ENCODE results near the gene AIM2.
"Not testable (repeated sequence)": the region's sequence is repeated elsewhere in the genome, so short reads cannot be mapped to it uniquely, and the experiment has no call there.

The AIM2 gene

DNA sequence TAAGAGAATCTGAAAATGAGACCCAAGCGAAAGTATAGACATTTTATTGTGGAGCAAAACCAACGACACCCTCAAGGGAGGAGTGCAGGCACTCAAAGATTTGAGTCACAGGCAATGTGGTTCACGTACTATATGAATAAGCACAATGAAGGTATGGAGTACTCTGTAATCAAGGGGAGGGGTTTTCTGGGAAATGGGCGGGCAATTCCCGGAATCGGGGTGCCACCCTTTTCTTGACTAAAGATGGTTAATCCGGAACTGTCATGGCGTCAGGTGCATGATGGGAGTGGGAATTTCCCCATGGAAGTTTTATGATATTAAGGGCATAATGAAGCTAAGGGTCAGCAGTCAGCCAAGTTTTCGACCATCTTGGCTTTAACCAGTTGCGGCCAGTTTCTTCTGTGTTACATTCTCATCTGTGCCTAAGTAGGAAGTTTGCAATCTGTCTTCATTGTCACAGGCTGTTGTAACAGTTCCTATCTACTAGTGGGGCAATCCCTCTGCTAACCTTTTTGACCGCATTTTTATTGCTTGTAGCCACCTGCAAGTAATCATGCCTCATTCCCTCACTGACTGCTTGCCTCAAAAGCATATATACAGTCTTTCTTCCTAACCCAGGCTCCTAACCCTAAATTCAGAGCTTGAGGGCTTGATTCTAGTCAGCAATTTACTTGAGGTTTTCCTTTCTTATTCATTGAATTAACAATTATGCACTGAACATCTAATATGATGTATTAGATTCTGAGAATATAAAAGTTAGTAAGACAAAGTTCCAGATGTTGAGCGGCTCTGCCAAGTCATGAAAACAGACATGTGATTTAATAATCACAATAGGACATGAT lies 775 bp upstream of the AIM2 start:
- FAIRE-seq: no peak

DNA sequence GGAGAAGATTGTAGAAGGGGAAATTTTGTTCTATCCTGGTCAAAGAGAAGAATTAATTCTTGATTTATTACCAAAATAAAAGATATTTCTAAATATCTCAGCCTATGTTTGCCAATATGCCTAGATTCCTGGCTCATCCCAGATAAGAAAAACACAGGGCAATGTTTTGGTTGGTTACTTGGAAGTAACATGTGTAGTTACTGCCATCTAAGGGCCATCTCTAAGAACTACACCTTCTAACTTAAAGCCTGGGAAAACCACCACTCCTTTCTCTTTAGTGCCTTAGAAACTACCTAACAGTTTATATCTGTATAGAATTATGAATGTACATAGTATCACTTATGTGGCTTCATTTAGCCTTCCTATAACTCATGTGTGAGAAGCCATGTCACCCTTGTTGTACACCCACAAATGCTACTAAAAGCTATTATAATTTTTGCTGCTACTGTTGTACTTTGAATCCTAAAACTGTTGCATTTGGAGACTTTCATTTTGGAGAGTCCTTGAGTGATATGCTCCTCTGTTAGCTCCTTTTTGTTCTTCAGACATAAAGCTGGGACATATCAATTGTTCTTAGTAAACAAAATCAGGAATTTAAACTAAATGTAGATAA lies 4.5 kb downstream of the AIM2 start:
- FAIRE-seq: peak; percentile 99

DNA sequence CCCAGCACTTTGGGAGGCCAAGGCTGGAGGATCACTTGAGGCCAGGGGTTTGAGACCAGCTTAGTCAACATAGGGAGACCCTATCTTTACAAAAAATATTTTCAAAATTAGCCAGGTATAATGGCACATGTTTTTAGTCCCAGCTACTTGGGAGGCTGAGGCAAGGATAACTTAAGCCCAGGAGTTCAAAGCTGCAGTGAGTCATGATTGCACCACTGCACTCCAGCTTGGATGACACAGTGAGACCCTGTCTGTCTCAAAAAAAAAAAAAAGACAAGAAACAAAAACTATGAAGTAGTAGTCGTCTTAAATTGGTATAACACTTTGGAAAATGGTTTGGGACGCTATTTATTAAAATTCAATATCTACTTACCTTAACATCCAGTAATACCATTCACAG lies 7.7 kb downstream of the AIM2 start:
- FAIRE-seq: no peak

DNA sequence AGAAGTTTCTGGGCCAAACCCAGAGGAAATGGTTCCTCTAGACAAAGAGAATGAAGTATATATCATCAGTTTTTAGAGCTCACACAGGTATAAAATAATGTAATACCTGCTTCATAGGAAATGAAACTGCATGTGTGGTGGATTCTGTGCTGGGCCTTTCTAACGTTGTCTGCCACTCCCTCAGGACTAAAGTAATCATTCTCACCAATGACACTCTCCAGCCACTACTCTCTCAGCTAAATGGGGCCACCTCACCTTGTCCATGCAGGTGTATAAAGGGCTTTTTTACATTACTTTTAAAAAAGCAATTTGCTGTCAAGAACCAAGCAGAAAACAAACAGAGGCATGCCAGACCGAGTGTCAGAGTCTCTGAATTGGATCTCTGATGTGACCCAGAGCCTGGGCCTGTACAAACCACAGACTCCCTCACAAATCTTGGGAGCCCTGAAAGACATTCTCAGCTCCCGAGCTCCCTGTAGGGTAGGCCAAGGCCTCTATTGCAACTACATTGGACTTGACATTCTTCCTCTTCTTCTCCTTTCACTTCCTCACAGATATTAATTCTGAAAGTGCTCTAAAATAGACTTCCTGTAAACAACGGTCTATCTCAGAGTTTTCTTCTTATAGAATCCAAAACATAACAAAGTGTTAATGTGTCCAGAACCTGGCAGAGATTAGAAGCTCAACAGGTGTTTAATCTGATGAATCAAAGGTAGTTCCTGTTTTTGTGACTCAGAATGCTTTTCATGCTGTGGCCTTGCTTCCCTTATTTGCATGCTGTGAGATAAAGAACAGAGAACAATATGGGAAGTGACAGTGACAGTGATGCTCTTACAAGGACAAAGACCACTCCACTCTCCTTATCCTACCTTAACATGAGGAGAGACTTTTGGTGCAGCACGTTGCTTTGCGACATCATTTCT lies 8.6 kb downstream of the AIM2 start:
- FAIRE-seq: no peak

DNA sequence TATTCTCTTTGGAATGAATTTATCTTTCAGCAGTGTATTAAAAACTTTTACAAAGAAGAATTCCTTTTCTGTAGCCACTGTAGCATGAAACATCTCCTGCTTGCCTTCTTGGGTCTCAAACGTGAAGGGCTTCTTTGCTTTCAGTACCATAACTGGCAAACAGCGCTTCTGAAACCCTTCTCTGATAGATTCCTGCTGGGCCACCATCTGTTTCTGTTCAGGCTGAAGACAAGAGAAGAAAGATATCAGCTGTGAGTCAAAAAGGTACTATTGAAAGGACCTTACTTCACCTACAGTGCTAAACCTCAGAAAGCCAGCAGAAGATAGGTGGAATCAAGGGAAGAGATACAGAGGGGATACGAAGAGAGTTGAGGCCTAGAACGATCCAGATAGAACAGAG lies 10.5 kb downstream of the AIM2 start:
- FAIRE-seq: no peak

DNA sequence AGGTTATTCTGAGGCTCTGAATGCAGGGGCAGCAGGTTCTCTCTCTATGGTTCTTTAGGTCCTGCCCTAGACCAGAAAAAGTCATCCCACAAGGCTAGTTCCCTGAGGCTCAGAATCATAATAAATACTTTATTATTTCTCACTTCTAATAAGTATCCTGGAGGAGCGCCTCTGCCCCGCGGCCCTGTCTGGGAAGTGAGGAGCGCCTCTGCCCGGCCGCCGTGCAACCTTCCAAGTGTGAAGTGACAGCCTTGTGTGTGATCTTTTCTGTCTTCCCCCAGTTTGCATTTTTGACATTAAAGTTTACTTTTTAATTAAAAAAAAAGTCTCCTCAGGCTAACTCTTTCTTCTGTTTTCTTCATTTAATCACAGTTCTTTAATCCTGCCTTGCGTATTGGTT lies 11.5 kb downstream of the AIM2 start:
- no peak for FAIRE-seq

DNA sequence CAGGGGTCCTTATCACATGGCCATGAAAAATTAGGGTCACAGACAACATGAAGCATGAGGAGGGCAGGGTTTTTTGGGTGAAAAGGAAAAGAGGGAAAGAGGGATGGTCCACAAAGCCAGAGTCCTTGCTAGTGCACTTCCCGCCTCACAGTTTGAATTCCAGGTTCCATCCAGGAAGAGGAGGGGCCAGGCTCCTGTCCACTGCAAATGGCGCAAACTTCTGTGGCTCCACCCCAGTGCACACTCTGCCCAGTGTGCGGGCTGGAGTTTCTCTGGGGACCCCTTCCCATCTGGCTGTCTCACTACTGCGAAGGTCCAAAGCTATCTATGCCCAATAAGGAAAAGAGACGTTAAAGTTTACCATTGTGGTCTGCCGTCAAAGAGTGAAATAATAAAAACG lies 17.8 kb downstream of the AIM2 start:
- FAIRE-seq: no peak

DNA sequence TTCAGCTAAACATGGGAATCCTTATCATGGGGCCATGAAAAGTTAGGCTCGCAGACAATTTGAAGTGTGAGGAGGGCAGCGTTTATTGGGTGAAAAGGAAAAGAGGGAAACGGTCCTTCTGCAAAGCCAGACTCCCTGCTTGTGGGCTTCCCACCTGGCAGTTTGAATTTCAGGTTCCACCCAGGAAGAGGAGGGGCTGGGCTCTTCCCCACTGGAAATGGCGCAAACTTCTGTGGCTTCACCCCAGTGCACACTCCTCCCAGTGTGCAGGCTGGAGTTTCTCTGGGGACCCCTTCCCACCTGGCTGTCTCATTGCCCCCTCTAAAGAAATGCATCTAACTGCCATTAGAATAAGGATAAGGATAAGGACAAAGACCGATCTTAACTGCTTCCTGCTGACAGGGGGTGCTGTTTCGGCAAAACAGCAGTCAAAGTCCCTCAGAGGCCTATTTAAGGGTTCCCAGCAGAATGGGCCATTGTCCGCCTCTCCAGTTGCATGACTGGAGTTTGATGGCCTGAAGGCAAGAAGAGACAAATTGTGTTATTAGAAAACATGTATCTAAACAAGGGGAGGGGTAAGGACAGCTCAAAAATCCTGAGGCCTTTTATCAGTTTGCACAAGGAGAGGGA lies 20.4 kb downstream of the AIM2 start:
- no peak for FAIRE-seq

DNA sequence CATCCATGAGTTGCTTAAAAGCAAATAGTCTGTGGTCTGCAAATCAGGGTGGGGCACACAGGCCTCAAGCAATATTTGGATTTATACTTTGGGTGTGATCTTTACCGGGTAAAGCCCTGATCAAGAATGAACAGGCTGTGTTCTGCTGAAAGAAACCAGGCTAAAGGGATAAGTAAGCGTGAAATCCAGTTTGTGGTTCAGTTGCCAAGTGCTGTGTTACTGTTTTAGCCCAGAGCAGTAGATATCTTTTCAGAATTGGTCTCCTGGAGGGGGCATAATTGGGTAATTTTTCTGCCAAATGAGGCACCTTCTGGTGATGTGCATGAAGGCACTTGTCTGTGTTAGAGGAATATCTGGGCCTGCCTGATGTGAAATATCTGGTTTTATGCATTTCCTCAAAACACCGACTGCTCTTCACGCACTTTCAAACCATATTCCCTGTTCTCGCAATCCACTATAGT lies 21.4 kb downstream of the AIM2 start:
- FAIRE-seq: no peak

DNA sequence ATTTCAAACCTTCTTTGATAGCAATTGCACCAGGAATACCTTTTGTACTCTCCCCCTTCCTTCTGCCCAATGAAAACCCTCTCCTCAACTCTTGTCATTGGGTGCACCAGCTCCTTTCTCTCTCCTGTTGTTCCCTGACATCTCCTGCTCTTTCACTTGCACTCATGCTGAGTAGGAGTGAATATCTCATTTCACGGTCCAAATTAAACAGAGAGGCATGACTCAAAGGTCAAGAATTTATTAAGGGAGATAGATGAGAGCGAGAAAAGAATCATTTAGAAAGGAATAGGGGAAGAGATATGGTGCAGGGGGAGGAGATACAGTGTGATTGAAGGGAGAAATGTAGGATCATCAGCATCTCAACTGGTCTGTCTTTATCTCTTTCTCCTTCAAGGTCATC lies 22.1 kb downstream of the AIM2 start:
- FAIRE-seq: no peak

DNA sequence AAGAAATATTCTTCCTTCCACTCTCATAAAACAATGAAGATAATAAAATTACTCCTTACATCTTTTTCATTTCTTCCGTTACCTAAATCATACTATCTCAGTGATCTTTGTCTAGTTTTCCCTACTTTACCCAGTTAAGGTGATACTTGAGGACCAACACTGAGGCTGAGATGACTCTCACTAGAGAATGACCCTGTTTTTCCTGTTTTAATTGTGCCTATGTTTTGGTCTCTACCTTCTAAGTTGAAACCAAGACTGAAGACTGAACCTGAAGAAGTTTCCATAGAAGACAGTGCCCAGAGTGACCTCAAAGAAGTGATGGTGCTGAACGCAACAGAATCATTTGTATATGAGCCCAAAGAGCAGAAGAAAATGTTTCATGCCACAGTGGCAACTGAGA lies 25.1 kb downstream of the AIM2 start:
- no peak for FAIRE-seq

DNA sequence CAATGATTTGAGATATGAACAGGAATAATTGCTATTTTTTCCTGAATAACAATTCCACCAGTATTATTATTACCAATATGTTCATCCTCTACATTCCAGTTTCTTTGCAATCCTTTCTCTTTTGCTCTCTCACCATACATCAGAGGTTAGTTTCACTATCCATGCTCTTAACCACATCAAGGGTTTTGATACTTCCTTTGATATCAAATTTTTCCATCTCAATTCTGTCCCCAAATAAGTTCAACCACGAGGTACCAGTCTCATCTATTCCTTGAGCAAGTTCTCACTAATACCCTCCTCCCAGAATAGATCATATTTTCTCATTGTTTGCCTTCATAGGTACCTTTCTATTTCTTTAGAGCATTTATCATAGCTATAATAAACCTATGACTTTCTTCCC lies 30.1 kb downstream of the AIM2 start:
- not testable (repeated sequence) for FAIRE-seq

DNA sequence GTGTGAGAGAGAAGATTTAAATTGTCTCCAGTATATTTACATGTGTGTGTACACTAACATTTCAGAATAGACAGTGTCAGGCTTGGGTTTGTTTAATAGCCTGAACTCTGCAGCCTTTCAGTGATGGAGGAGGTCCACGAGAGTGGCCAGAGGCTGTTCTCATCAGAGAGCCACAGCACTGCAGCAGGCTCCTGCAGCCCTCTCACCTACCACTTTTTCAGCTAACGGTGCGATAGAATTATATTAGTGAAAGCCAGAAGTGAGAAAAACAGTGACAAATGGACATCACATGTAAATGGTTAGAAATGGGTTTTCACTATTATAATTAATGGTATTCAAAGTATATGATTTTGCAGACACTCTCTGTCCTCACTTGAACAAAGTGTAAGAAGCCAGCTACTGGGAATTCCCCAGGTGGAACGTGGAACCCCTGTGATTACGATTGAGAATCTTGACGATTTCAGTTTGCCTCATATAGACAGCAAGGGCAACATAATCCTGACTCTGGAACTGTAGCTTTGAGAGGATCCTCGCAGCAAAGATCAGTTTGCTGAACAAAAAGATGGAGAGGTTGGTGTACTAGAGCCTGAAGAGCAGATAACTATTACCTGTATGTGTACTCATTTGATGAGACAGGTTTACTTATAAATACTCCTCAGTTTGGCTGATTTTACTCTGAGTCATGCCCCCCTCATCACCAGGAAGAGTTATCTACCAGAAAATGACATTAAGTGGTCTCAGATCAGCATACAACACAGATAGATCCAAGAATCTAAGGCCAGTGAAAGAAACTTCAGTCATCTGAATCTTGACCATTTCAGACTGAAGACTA lies 35.5 kb downstream of the AIM2 start:
- FAIRE-seq: no peak

DNA sequence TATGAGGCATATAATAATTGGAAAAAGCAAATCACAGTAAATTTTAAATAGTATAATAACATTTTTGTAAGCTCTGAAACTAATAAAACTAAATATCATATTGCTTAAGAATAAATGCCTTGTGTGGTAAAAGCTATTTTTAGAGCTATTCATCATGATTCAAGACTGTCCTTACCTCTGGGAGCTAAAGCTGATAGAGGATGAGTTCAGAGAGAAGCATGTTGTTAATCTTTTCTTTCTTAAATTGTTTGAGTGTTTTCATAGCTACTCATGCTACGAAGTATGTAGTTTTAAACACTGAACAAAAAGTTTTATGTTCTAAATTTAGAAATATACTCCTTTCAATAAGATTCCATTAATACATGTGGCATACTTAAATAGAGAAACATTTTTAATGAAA lies 36.4 kb downstream of the AIM2 start:
- FAIRE-seq: no peak

DNA sequence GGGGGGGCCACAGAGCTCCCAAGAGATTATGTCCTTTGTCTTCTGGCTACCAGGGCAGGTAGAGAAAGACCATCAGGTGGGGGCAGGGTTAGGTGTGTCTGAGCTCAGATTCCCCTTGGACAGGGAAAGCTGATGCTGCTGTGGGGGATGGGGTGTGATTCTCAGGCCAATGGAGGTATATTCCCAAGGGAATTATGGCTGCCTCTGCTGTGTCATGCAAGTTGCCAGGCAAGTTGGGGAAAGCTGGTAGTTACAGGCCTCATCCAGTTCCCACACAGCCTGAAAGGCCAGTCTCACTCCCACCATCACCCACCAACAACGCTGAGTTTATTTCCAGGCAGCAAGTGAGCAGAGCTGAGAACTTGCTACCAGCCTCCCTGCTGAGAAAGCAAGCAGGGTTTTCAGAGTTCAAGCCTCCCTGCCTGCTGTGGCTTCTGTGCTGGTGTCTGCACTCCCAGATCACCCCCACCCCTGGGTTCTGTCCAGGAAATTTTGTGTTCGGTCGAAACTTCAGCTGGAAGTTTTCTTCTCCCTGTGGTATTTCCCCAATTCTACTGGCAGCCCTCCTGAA lies 45.6 kb downstream of the AIM2 start:
- FAIRE-seq: no peak

DNA sequence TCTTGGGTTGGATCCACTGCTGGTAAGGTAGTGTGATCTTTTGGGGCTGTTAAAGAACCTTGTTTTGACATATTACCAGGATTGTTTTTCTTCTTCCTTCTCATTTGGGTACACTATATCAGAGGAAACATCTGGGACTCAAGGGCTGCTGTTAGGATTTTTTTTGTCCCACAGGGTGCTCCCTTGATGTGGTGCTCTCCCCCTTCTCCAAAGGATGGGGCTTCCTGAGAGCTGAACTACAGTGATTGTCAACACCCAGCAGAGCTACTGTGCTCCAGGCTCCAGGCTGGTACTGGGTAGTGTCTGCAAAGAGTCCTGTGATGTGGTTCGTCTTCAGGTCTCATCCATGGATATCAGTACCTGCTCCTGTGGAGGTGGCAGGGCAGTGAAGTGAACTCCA lies 46.3 kb downstream of the AIM2 start:
- no peak for FAIRE-seq

DNA sequence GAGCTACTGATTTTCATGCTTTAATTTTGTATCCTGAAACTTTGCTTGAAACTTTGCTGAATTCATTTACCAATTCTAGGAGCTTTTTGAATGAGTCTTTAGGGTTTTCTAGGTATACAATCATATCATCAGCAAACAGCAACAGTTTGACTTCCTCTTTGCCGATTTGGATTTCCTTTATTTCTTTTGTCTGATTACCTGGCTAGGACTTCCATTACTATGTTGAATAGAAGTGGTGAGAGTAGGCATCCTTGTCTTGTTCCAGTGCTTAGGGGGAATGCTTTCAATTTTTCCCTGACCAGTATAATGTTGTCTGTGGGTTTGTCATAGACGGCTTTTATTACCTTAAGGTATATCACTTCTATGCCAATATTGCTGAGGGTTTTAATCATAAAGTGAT lies 49.7 kb downstream of the AIM2 start:
- not testable (repeated sequence) for FAIRE-seq

DNA sequence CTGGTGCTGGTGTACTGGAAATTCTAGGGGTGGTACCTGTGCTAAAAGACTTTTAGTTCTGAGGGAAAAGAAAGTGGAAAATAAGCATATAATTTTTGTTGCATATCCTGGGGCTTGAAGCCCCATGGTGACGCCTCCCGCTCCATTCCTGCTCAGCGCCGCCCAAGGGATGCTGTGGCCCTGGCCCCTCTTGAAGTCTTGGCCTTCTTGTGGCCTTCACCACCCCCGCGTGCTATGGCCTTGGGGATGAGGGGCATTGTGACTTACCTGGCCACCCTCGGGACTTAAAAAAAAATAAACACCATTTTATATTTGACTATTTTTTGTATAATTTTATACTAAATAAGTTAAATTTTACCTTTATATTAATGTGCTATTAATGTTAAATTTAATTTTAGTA lies 51.5 kb downstream of the AIM2 start:
- FAIRE-seq: peak; percentile 87

DNA sequence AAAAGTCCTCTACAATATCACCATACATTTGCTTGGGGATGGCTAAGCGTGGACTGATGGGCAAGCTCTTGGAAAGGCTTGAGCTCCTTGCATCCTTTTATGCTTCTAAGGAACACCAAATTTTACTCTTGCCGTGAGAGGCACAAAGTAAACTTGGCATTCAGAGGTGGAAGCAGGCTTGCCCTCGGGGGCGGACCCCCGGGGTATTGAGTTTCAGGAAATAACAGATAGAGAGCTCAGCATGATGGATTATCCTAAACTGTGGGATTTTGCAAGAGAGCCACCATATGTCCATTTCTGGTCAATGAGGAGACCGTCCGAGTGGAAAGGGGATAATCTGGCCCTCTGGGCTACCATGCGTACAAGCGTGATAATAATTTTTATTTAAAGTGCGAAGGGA lies 52.8 kb downstream of the AIM2 start:
- no peak for FAIRE-seq

DNA sequence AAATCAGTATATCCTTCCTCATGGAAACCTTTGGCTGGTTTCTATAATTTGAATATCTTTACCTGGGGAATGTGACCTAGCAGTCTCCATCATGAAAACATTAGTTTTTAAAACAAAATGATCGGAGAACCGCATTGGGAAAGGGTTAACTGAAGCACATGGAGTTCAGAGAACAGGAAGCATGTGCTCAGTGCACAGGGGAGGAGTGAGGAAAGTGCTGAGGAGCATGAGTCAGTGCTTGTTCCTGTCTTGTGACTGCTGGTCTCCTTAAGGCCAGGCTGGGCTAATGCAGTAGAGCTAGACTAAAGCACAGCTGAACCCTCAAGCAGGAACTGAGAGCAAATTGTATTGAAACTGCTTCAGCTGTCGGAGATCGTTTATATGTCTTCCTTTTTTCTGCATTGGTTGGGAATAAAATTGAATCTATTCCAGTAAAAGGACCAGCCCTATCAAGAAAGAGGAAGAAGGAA lies 61.1 kb downstream of the AIM2 start:
- FAIRE-seq: no peak

DNA sequence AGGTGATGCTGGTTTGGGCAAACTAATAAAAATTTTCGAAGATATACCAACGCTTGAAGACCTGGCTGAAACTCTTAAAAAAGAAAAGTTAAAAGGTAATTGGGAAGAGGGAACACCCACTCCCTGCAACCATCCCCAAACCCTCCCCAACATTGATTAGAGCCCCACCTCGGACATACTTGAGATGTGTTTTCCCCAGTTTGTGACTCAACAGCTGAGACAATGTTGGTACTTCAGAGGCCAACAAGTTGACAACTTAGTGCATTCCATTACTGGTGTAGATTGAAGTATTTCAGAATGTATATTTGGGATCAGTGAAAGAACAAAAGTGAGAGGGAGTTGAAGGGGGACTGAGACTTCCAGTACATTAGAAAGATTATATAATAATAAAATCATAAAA lies 61.7 kb downstream of the AIM2 start:
- FAIRE-seq: no peak
